Mesothelial cell of epicardium (in vitro differentiated cells): ENCODE data around the gene HYAL3. TPM values are rescaled to one million over a fixed set of nuclear protein-coding genes. Genes with fewer than 3 reads are reported as not detected.

Experiments
- DNase-seq, 2 experiments: peaks; one replicate each; pipeline ENCODE4 v3.0.0; 2021; ENCODE audit warnings: low spot score in 2 of 2; ENCODE audit not compliant: unreplicated experiment in 2 of 2
- H3K27ac Mint-ChIP-seq: 2 replicates; pipeline ENCODE4 v1.8.0; 2021; ENCODE audit warnings: mixed read lengths
- H3K27me3 Mint-ChIP-seq: 2 replicates; pipeline ENCODE4 v1.8.0; 2021; ENCODE audit warnings: low read depth, mixed read lengths
- H3K36me3 Mint-ChIP-seq: 2 replicates; pipeline ENCODE4 v1.8.0; 2021; ENCODE audit warnings: mixed read lengths
- H3K4me1 Mint-ChIP-seq: 2 replicates; pipeline ENCODE4 v1.8.0; 2021; ENCODE audit warnings: mixed read lengths
- H3K4me3 Mint-ChIP-seq: 2 replicates; pipeline ENCODE4 v1.8.0; 2021; ENCODE audit warnings: mild to moderate bottlenecking, moderate library complexity, mixed read lengths
- H3K9me3 Mint-ChIP-seq: 2 replicates; pipeline ENCODE4 v1.8.0; 2021; ENCODE audit warnings: mixed read lengths
- CTCF ChIP-seq: fragments of 200-600 bp; sonication (generic); IDR thresholded peaks from one replicate; pipeline ENCODE4 v1.5.0; 2021; ENCODE audit warnings: antibody characterized with exemption; ENCODE audit not compliant: unreplicated experiment
- total RNA-seq: library from RNA; stranded (reverse); gene quantifications from 3 replicates; pipeline ENCODE4 v1.2.1, GENCODE V29; 2021

The HYAL3 gene
- total RNA-seq, 1 donor from 2014 or later = 2.9 TPM

GRCh38 chr3:50279255-50280016, 19.8 kb downstream of the HYAL3 start:
- Mint-ChIP-seq H3K27me3 (peaks cover 17% of the 10 kb centered on the region), H3K27ac (no peak overlapping the region), H3K36me3 (peaks cover 9% of the 10 kb centered on the region), H3K4me1 (no peaks in the 10 kb centered on the region), H3K4me3 (no peak overlapping the region), H3K9me3 (no peaks in the 10 kb centered on the region)
- no peak for TF ChIP-seq CTCF
- no peak for DNase-seq

DNA sequence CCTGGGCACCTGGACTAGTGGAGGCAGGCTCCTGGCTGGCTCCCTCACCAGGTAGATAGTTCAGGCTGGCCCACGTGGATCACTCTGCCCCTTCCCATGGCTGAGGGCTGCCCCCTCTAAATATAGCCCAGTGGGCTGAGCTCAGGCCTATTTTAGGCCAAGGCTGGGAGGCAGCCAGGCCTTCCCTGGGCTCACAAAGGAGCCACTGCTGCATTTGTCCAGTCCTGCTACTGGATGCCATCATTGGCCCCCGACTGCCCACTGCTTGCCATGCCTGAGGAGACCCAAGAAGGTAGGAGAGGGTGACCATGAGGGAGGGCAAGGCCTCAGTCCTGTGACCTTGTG, 20.4 kb downstream of the HYAL3 start, which contains the start of gene LSMEM2:
TSS of gene LSMEM2 (plus strand) at position 208 of the 345 bp plus-strand sequence. CDS start at position 235, 27 bp downstream.
- H3K4me1 Mint-ChIP-seq = peaks cover 4% of the 10 kb centered on the region
- H3K36me3 Mint-ChIP-seq = peaks cover 13% of the 10 kb centered on the region
- H3K4me3 Mint-ChIP-seq = no peak within 1 kb of the TSS
- no peak for DNase-seq
- no peak for TF ChIP-seq CTCF
- H3K27ac Mint-ChIP-seq = no peak within 1 kb of the TSS
- H3K9me3 Mint-ChIP-seq = no peaks in the 10 kb centered on the region
- peaks cover 23% of the 10 kb centered on the region for H3K27me3 Mint-ChIP-seq

- Mint-ChIP-seq H3K27me3 (peaks cover 25% of the 10 kb centered on the region), H3K4me3 (no peak overlapping the region), H3K27ac (no peak overlapping the region), H3K4me1 (peaks cover 5% of the 10 kb centered on the region), H3K9me3 (no peaks in the 10 kb centered on the region), H3K36me3 (peaks cover 13% of the 10 kb centered on the region)
- DNase-seq = no peak
- no peak for TF ChIP-seq CTCF
These were observed 20.9 kb downstream of the HYAL3 start for GRCh38 chr3:50278123-50278879.

GRCh38 chr3:50276762-50277101, 22.5 kb downstream of the HYAL3 start:
- Mint-ChIP-seq H3K4me3 (no peak overlapping the region), H3K9me3 (no peaks in the 10 kb centered on the region), H3K27me3 (peaks cover 29% of the 10 kb centered on the region), H3K27ac (no peak overlapping the region), H3K36me3 (peaks cover 15% of the 10 kb centered on the region), H3K4me1 (peaks cover 13% of the 10 kb centered on the region)
- DNase-seq = no peak
- no peak for TF ChIP-seq CTCF

- peaks cover 19% of the 10 kb centered on the region for H3K4me1 Mint-ChIP-seq
- peaks cover 29% of the 10 kb centered on the region for H3K27me3 Mint-ChIP-seq
- no peak for DNase-seq
- H3K36me3 Mint-ChIP-seq = peaks cover 15% of the 10 kb centered on the region
- H3K4me3 Mint-ChIP-seq = no peak overlapping the region
- TF ChIP-seq CTCF = no peak
- no peaks in the 10 kb centered on the region for H3K9me3 Mint-ChIP-seq
- H3K27ac Mint-ChIP-seq = no peak overlapping the region
These were observed 23.0 kb downstream of the HYAL3 start for GRCh38 chr3:50275996-50276761.
